RPMI8226 (cell line): ENCODE measurements around the gene MIPOL1.
"Not testable (repeated sequence)": the region's sequence is repeated elsewhere in the genome, so short reads cannot be mapped to it uniquely, and the experiment has no call there.

Experiments used
- DNase-seq: peaks from one replicate; pipeline ENCODE4 v3.0.0-alpha.2; 2015

MIPOL1 gene

DNA sequence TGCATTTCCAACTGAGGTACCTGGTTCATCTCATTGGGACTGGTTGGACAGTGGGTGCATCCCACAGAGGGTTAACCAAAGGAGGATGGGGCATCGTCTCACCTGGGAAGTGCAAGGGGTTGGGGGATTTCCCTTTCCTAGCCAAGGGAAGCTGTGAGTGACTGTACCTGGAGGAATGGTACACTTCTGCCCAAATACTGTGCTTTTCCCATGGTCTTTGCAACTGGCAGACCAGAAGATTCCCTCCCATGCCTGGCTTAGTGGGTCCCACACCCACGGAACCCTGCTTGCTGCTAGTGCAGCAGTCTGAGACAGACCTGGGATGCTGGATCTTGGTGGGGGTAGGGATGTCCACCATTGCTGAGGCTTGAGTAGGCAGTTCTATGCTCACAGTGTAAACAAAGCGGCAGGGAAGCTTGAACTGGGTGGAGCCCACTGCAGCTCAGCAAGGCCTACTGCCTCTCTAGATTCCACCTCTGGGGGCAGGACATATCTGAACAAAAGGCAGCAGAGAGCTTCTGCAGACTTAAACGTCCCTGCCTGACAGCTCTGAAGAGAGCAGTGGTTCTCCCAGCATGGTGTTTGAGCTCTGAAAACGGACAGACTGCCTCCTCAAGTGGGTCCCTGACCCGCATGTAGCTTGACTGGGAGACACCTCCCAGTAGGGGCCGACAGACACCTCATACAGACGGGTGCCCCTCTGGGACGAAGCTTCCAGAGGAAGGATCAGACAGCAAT is 9.7 kb upstream of the MIPOL1 start:
- DNase-seq, result not testable (repeated sequence)

DNA sequence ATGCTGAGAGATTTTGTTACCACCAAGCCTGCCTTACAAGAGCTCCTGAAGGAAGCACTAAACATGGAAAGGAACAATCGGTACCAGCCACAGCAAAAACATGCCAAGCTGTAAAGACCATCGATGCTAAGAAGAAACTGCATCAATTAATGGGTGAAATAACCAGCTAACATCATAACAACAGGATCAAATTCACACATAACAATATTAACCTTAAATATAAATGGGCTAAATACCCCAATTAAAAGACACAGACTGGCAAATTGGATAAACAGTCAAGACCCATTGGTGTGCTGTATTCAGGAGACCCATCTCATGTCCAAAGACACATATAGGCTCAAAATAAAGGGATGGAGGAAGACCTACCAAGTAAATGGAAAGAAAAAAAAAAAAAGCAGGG is 8.0 kb upstream of the MIPOL1 start:
- DNase-seq, result not testable (repeated sequence)

DNA sequence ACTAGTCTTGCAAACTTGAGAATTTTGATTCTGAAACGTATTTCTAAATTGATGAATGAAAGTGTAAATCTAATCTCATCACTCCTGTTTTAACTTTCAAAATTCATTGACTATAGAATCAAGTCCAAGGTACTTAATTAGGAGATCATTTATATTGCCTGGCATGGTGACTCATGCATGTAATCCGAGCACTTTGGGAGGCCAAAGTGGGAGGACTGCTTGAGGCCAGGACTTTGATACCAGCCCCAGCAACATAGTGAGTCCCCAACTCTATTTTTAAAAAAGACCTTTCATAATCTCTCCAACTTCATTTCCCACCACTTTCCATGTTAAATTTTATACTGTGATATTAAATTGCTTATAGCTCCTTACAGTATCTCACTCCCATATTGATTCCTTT is 3.0 kb upstream of the MIPOL1 start:
- no peak for DNase-seq

DNA sequence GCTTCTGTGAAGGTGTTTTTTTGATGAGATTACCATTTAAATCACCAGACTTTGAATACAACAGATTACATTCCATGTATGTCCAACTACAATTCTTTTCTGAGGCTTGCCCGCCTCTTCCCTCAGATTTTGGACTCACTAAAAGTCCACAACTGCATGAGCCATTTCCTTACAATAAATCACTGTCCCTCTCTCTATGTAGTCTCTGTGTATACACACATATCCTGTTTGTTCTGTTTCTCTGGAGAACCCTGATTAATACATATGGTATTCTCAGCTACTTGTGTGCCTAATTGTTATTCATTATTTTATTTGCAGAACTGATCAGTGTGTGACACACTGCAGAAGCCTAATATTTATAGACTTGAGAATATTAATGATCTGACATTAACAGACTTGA is 2.4 kb upstream of the MIPOL1 start:
- no peak for DNase-seq

DNA sequence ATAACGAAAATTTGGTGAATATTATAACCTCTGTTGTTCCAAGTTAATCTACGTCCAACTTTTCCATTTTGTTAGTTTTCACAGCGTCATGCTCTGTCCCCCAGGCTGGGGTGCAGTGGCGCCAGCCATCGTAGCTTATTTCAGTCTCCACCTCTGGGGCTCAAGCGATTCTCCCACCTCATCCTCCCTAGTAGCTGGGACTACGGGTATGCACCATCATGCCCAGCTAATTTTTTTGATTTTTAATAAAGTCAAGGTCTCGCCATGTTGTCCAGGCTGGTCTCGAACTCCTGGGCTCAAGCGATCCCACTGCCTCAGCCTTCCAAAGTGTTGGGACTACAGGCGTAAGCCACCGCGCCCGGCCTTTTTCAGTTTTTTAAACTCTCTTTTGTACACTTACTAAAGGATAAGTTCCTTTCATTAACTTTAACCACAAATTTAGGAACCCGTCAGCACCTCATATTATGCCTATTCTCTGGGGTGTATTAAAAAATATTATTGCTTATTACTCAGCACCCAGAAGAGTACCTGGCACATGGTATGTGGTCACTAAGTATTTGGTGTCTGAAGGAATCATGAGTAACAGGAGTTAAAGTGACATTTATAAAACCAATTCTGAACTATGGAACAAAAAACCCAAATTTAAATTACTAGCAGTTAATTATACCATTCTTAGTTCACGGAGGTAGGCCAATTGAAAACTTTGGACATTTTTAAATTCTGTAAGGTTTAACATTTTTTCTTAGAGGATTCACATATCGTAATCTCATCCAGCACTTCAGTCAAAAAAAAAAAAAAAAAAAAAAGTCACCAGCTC is 925 bp upstream of the MIPOL1 start:
- no peak for DNase-seq

DNA sequence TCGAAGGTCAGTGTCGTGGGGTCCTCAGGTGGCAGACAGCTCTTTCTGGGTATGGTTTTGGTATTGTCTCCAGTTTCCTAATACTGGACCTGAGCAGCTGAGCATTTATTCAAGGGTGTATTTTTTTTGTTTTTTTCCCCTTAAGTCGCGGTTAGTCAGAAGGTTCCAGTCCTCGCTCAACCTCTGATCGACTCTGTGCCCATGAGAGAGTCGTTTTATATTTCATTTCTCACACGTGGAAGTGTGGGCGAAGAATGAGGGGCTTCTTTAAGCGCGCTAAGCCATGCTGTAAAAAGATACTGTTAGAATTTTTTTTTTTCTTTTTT is 499 bp downstream of the MIPOL1 start:
- DNase-seq, result no peak

DNA sequence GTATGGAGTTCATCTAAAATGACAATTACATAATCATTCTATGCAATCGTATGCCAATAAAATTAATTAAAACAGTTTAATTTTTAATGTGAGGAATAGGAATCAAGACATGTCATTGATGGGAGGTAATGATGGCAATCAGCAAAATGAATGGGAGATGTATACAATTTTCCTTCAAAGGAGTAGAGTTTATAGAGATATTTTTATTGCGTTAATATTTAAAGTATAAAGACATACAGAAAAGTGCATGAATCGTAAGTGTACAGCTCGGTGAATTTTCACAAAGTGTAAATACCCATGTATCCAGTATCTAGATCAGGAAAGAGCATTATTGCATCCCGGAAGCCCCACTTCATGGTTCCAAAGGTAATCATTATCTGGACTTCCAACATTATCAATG is 1.2 kb downstream of the MIPOL1 start:
- DNase-seq, result no peak

DNA sequence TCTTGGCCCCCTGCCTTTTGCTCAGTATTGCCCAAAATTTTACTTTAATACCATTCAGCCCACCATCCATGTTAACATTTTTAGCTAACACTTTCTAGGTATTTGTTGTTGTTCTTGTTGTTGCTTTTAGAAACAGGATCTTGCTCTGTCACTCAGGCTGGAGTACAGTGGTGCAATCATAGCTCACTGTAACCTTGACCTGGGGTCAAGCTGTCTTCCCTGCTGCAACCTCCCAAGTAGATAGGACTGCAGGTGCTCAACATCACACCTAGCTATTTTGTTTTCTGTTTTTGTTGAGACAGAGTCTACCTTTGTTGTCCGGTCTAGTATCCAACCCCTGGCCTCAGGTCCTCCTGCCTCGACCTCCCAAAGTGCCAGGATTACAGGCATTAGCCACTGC is 4.0 kb downstream of the MIPOL1 start:
- DNase-seq, result no peak

DNA sequence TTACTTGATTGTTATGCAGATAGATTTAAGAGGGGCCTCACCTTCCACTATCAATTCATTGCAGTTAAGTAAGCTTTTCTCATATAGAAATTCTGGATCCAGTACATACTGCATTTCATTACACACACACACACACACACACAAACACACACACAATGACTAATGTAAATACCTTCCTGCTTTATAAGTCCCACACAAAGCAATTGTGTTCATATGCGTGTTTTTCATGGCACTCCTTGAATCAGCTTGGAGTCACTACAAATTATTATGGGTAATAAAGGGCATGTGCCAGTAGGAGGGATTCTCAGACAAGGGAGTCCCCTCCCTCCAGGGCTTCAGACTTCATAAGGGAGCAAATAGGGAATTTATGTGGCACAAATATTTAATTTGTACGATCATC is 4.5 kb downstream of the MIPOL1 start:
- DNase-seq, result no peak

DNA sequence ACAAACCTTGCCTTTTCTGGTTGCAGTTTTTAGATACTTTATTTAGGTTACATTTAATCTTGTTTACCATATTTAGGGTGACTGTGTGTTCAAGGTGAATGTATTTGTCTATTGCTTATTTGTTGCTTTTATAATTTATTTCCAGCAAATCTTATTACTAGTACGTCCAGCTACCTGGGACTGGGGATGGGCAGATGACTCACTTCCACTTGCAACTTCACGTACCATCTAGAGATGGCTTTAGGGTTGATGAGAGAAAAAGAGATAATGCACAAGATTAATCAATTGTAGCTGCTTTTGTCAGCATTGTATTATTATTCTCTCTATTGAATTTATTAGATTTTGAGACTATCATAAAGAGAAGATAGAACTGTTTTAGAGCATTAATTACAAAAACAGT is 5.1 kb downstream of the MIPOL1 start:
- DNase-seq, result no peak

DNA sequence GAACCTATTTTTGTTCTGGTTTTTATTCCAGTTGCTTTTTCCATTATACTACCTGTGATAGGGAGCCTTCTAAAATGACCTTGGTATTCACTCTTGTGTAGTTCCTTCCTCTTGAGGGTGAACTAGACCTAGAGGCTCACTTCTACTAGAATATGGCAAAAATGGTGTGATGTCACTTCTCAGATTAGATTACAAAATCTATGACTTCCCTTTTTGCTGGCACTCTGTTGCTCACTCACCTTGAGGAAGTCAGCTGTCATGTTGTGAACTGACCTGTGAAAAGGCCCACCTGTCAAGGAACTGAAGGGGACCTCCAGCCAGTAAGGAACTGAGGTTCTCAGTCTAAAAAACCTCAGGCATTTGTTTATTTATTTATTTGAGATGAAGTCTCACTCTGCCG is 5.7 kb downstream of the MIPOL1 start:
- DNase-seq, result no peak

DNA sequence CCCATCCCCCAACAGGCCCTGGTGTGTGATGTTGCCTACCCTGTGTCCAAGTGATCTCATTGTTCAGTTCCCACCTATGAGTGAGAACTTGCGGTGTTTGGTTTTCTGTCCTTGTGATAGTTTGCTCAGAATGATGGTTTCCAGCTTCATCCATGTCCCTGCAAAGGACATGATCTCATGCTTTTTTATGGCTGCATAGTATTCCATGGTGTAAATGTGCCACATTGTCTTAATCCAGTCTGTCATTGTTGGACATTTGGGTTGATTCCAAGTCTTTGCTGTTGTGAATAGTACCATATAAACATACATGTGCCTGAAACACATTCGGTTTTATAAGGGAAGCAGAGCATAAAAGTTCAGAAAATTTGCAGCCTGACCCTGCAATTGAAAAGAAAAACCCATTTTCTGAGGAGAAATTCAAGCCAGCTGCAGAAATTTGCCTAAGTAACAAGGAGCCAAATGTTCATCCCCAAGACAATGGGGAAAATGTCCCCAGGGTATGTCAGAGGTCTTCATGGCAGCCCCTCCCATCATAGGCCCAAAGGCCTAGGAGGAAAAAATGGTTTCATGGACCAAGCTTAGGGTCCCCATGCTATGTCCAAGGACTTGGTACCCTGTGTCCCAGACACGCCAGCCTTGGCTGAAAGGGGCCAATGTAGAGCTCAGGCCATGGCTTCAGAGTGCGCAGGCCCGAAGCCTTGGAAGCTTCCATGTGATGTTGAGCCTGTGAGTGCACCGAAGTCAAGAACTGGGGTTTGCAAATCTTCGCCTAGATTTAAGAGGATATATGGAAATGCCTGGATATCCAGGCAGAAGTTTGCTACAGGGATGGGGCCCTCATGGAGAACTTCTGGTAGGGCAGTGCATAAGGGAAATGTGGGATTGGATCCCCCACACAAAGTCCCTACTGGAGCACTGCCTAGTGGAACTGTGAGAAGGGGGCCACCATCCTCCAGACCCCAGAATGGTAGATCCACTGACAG is 8.2 kb downstream of the MIPOL1 start:
- not testable (repeated sequence) for DNase-seq

DNA sequence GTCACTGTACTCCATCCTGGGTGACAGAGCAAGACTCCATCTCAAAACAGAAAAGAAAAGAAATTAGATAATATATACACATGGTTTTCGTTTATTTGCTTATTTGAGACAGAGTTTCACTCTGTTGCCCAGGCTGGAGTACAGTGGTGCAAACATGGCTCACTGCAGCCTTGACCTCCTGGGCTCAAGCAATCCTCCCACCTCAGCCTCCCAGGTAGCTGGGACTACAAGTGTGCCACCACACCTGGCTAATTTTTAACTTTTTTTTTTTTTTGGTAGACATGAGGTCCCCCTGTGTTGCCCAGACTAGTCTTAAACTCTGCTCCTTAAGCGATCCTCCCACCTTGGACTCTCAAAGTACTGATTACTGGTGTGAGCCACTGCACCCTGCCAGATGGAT is 11.9 kb downstream of the MIPOL1 start:
- not testable (repeated sequence) for DNase-seq

DNA sequence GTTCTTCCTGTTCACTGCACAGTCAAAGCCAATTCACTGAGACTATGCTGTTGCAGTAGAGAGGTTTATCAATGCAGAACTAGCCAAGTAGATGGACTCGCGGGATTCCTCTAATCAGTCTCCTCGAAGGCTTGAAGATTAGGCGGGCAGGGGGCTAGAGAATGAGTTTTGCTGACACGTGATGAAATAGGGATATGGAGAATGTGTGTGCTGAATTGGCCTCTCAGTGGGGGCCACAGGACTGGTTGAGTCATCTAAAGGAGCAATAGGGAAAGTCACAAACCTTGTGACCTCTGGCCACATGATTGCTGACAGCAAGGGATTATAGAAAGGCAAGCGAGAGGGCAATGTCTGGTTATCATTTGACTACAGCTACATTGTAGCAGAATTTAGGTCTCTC is 12.7 kb downstream of the MIPOL1 start:
- no peak for DNase-seq

DNA sequence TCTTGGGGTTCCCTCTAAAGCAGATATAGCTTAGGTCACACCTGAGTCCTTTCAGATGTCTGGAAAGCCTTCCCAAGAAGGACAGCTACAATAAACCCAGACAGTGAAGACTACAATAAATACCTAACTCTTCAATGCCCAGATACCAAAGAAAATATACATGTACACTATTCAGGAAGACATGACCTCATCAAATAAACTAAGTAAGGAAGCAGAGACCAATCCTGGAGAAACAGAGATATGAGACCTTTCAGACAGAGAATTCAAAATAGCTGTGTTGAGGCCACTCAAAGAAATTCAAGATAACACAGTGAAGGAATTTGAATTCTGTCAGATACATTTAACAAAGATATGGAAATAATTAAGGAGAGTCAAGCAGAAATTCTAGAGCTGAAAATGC is 15.3 kb downstream of the MIPOL1 start:
- no peak for DNase-seq

DNA sequence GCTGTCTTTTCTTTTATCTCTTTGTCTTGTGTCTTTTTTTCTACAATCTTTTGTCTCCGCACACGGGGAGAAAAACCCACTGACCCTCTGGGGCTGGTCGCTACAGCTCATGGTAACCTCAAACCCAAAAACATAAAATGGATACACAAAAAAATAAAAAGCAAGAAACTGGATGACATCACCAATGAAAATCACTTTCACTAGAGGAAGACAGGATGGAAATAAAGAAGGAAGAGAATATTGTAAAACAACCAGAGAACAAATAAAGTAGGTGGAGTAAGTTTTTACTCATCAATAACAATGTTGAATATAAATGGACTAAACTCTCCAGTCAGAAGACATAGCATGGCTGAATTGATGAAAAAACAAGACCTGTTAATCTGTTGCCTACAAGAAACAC is 17.6 kb downstream of the MIPOL1 start:
- DNase-seq, result no peak

DNA sequence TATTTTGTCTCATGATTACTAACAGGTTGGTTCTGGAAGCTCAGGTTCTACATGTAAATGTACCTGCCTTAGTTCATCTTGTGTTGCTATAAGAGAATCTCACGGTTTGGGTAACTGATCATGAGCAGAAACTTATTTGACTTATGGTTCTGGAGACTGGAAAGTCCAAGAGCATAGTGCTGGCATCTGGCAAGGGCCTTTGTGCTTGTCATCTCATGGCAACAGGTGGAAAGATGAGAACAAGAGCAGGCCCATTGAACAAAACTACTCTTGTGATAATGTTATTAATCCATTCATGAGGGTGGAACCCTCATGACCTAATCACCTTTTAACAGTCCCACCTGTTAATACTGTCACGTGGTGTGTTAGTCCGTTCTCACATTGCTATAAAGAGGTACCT is 23.3 kb downstream of the MIPOL1 start:
- no peak for DNase-seq

DNA sequence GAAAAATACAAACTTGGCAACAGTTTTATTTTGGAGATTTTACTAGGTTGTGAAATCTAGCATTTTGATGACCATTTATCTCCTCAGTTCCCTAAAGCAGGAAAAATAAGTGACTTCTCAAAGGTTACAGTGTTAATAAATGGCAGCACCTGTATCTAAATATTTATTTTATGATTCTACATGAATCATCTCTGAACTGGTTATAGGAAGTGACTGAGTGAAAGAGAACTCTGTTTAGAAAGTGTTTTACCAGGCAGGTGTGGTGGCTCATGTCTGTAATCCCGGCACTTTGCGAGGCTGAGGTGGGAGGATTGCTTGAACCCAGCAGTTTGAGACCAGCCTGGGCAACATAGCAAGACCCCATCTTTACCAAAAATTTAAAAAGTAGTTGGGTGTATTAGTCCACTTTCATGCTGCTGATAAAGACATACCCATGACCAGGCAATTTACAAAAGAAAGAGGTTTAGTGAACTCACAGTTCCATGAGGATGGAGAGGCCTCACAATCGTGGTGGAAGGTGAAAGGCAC is 26.3 kb downstream of the MIPOL1 start:
- no peak for DNase-seq

DNA sequence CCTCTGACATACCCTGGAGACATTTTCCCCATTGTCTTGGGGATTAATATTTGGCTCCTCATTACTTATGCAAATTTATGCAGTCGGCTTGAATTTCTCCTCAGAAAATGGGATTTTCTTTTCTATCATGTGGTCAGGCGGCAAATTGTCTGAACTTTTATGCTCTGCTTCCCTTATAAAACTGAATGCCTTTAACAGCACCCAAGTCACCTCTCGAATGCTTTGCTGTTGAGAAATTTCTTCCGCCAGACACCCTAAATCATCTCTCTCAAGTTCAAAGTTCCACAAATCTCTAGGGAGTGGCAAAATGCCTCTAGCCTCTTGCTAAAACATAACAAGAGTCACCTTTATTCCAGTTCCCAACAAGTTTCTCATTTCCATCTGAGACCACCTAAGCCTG is 27.9 kb downstream of the MIPOL1 start:
- DNase-seq, result not testable (repeated sequence)

DNA sequence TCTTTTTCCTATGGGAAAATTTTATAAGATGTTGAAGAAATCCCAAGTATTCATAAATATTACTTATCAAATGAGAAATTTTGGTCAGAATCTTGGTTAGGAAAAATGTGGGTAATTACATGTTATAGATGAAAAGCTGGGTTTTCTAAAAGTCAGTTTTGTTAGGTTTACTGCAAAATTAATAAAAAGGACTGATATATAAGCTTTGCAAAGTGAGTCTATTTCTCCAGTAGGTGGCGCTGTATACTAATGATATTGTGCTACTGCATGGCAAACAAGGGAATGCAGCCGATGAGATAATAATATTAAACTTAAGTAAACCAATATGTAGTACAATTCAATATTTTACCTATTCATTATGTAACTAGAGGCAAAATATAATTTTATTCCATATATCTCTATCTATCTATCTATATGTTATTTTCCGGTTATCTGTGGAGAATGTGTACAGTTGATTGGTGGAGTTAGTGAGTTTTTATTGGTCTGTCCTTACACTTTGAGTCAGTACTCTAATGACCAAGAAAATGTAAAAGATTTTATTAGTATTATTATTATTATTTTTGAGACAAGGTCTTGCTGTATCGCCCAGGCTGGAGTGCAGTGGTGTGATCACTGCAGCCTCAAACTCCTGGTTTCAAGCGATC is 32.9 kb downstream of the MIPOL1 start:
- peak; percentile 72 for DNase-seq

DNA sequence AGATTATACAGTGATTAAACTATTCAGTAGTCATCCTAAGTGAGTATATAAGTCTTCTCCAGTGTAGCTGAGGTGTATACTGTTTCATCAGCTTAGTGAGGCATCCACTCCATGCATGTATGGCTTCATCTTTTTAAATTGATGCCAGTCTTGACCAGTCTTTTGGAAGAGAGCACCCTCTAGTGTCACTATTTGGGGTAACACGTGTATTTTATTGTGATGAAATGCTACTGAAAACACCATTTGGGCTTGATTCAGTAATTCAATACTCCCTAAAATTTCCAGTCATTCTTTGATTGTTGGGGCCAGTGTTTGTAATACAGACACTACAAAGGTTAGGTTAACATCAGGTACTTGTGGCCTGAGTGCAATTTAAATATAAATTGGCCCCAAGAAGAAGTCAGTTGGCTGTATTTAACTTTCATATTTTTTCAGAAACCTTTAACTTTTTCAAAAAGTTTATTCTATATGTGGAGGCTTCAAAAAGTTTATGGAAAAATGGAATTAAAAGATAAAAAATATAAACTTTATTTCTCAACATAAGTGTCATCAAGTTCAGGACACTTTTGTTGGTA is 35.3 kb downstream of the MIPOL1 start:
- peak; percentile 20 for DNase-seq

DNA sequence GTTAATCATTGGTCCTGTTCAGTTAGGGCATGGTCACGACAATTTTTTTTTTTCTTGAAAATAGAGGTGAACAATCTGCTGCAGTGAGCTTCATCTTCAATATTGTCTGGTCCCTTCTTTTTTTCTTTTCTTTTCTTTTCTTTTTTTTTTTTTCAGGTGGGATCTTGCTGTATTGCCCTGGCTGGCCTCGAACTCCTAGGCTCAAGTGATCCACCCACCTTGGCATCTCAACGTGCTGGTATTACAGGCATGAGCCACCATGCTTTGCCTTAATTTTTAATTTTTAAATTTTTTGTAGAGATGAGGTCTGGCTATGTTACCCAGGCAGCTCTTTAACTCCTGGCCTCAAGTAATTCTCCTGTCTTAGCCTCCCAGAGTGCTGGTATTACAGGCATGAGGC is 36.5 kb downstream of the MIPOL1 start:
- DNase-seq, result no peak
